HepG2 (cell line): ENCODE measurements around the gene ARHGEF1. TPM values are rescaled to one million over a fixed set of nuclear protein-coding genes. Genes with fewer than 3 reads are reported as not detected.

Experiments
- ARNT2 ChIP-seq: sonication (generic); formaldehyde crosslinking; IDR thresholded peaks from 2 replicates; pipeline ENCODE4 v1.8.0; 2022; ENCODE audit warnings: mild to moderate bottlenecking, low read depth, missing genetic modification reagents, moderate library complexity
- FOXC1 ChIP-seq: sonication (generic); formaldehyde crosslinking; IDR thresholded peaks from 2 replicates; pipeline ENCODE4 v1.8.0; 2022; ENCODE audit warnings: mild to moderate bottlenecking, missing genetic modification reagents, borderline replicate concordance
- JUND ChIP-seq: sonication (generic); formaldehyde crosslinking; IDR thresholded peaks from 2 replicates; pipeline ENCODE4 v1.8.0; 2022; ENCODE audit warnings: mild to moderate bottlenecking, missing genetic modification reagents
- KDM2A ChIP-seq: sonication (generic); formaldehyde crosslinking; IDR thresholded peaks from 2 replicates; pipeline ENCODE4 v1.4.0; 2020; ENCODE audit warnings: low read depth, missing genetic modification reagents, borderline replicate concordance
- MZF1 ChIP-seq: sonication (generic); formaldehyde crosslinking; IDR thresholded peaks from 2 replicates; pipeline ENCODE4 v1.8.1; 2023; ENCODE audit warnings: mild to moderate bottlenecking, missing genetic modification reagents, borderline replicate concordance
- SOX6 ChIP-seq, 2 experiments: fragments of 450-650 bp in 1 of 2; sonication (generic) in 1 of 2; formaldehyde crosslinking in 1 of 2; IDR thresholded peaks; 2 replicates each; pipeline versions ENCODE4 v1.4.0 to v1.6.1; 2017 to 2020; ENCODE audit warnings: antibody characterized with exemption in 1 of 2, mild to moderate bottlenecking in 1 of 2, missing genetic modification reagents in 1 of 2
- ZEB1 ChIP-seq: IDR thresholded peaks from 2 replicates; pipeline ENCODE4 v1.6.1; 2012; ENCODE audit warnings: mild to moderate bottlenecking, low read depth, inconsistent platforms; ENCODE audit not compliant: insufficient replicate concordance
- ZNF746 ChIP-seq: sonication (generic); formaldehyde crosslinking; IDR thresholded peaks from 2 replicates; pipeline ENCODE4 v1.8.0; 2022; ENCODE audit warnings: mild to moderate bottlenecking, missing genetic modification reagents
- polyA plus RNA-seq, 8 experiments: library from polyadenylated mRNA; depleted of rRNA in 3 of 8; stranded (reverse) in 7 of 8; unstranded in 1 of 8; fragments of >200 nt; fragmentation: Illumina TruSeq in 4 of 8; extraction: Trizol in 4 of 8; gene quantifications; 2 replicates each; pipeline versions ENCODE4 v1.2.1 to v1.2.3, GENCODE V29; 2011 to 2016; ENCODE audit warnings: low read depth in 4 of 8, missing spikeins in 1 of 8, mixed read lengths in 1 of 8; ENCODE audit not compliant: insufficient read depth in 1 of 8
- total RNA-seq, 5 experiments: library from RNA; depleted of rRNA; stranded (reverse); fragments of >200 nt; fragmentation: Illumina TruSeq; extraction: Trizol; gene quantifications; 2 replicates each; pipeline ENCODE4 v1.2.3, GENCODE V29; 2016; ENCODE audit warnings: low read depth in 1 of 5
- TF ChIP-seq, protein P1 (sequence below): sonication (generic); formaldehyde crosslinking; IDR thresholded peaks from 2 replicates; pipeline ENCODE4 v1.5.1; 2020; ENCODE audit warnings: mild to moderate bottlenecking, missing genetic modification reagents, borderline replicate concordance

The ARHGEF1 gene
- total and polyA plus RNA-seq, 2 of the 13 experiments (the other 11 are each of a cell fraction or from before 2014, with no cell fraction given): 33.7 to 34.7 TPM

- TF ChIP-seq KDM2A (CRISPR knock-in tag) (peak; percentile 39; the same call in 1 of the 2 replicates), FOXC1 (CRISPR knock-in tag) (peak; percentile 31; the same call in 1 of the 2 replicates), ARNT2 (CRISPR knock-in tag) (peak; percentile 69; the same call in 1 of the 2 replicates), ZEB1 (peak; percentile 96), MZF1 (peak; percentile 98), ZNF746 (CRISPR knock-in tag) (peak; percentile 96), SOX6 (IDR thresholded peaks at IDR 0.05) (no peak), SOX6 (CRISPR knock-in tag; IDR thresholded peaks at IDR 0.05) (peak; percentile 93), JUND (CRISPR knock-in tag) (no peak)
- TF ChIP-seq, protein P1, sequence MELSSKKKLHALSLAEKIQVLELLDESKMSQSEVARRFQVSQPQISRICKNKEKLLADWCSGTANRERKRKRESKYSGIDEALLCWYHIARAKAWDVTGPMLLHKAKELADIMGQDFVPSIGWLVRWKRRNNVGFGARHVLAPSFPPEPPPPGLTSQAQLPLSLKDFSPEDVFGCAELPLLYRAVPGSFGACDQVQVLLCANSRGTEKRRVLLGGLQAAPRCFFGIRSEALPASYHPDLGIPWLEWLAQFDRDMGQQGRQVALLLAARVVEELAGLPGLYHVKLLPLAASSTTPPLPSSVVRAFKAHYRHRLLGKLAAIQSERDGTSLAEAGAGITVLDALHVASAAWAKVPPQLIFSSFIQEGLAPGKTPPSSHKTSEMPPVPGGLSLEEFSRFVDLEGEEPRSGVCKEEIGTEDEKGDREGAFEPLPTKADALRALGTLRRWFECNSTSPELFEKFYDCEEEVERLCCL (CRISPR knock-in tag): no peak
Observed at GRCh38 chr19:41904118-41904870, 21.3 kb downstream of the ARHGEF1 start (continued).
